Forelimb muscle (tissue), 1 donor: ENCODE measurements around the gene MBTPS1. TPM values are rescaled to one million over a fixed set of nuclear protein-coding genes. Genes with fewer than 3 reads are reported as not detected.

Source experiments
- DNase-seq: peaks from one replicate; pipeline ENCODE4 v3.0.0-alpha.2; 2013; ENCODE audit warnings: low read depth
- polyA plus RNA-seq: library from polyadenylated mRNA; unstranded; fragments of 120-200 nt; gene quantifications from one replicate; pipeline ENCODE4 v1.2.1, GENCODE V29; 2013; ENCODE audit not compliant: insufficient read length

Gene MBTPS1
- polyA plus RNA-seq, 1 donor, result 61.1 TPM

DNA sequence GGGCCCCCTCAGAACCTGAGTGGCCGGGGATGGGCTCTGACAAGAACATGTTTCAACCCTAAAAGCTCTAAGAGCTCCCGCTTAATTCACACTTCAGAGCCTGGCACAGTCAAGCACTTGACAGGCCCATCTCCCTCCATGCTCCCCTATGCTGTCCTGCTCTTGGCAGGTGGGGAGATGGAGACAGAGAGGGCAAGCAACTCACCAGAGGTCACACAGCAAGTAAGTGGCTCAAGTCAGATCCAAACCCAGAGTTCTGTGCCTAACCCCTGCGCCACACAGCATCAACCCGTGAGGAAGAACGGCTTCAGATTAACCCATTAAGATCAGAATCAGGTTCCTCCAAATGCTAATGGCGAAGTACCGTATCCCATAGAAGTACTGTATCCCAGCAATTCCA lies 112.3 kb downstream of the MBTPS1 start:
- DNase-seq, result no peak

Other genes with a start within 250 kb of the MBTPS1 start
- gene MLYCD, start 217.8 kb downstream of the MBTPS1 start, polyA plus RNA-seq, result 3.9 TPM
- 0.59 TPM for gene OSGIN1, start 163.7 kb downstream of the MBTPS1 start, polyA plus RNA-seq
- gene NECAB2, start 148.7 kb downstream of the MBTPS1 start, polyA plus RNA-seq, result 0.66 TPM
- gene SLC38A8, start 74.1 kb downstream of the MBTPS1 start, polyA plus RNA-seq, result not detected
- 17.3 TPM for gene HSDL1, start 28.2 kb upstream of the MBTPS1 start, polyA plus RNA-seq
- 0.33 TPM for gene DNAAF1, start 28.4 kb upstream of the MBTPS1 start, polyA plus RNA-seq
- gene TAF1C, start 70.1 kb upstream of the MBTPS1 start, polyA plus RNA-seq, result 26.1 TPM
- gene ADAD2, start 74.2 kb upstream of the MBTPS1 start, polyA plus RNA-seq, result 0.94 TPM
- 0.03 TPM for gene KCNG4, start 123.1 kb upstream of the MBTPS1 start, polyA plus RNA-seq
- 1.8 TPM for gene WFDC1, start 177.9 kb upstream of the MBTPS1 start, polyA plus RNA-seq